Measurements from ENCODE around the gene ST7. TPM values are rescaled to one million over a fixed set of nuclear protein-coding genes. Genes with fewer than 3 reads are reported as not detected.

Gene ST7
- total RNA-seq, 2 experiments from 2014 or later: 5.9 to 9.2 TPM

DNA sequence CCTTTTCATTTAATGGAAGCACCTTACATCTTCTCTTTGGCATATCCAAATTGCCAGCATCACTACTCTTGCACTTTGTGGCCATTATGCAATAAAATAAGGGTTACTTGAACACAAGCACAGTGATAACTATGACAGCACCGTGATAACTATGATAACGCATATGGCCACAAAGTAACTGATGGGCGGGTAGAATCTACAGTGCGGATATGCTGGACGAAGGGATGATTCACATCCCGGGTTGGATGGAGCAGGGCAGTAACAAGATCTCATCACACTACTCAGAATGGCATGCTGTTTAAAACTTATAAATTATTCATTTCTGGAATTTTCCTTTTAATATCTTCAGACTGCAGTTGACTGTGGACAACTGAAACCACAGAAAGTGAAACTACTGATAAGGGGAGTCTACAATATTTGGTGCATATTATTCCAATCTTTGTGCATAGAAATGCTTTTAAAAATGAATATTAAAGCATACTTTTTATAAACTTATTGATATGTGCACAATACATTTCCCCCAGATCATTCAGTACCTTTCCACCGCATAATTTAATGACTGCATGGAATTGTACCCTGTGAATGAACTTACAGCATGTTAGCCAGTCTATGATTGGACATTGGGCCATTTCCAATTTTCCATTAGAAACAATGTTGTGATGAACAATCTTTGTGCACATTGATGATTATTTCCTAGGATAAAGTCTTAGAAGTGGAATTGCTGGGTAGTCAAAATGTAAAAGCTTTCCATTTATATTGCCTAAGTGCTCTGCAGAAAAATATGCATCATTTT lies 233.1 kb downstream of the ST7 start:
- no peak for ATAC-seq

DNA sequence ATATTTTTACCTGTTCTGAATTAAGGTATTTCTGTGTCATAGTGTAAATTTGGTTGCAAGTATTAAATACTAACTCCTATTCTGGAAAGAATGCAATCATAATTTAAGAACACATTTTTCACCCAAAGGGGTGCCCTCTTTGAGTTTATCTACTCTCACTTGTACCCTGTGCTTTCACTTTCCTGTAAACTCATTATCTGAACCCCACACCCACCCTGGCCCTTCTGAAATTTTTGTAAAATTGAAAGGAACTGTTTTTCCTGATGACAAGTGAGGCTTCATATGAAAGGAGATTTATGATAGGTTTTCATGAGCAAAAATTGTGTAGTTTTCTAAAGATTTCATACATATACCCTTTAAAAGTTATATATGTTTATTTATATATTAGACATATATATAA lies 235.1 kb downstream of the ST7 start:
- Mint-ChIP-seq H3K9me3 (no peaks in the 10 kb centered on the region), H3K27me3 (no peaks in the 10 kb centered on the region), H3K4me1 (ENCODE audit: low read depth) (no peaks in the 10 kb centered on the region), H3K4me3 (no peak overlapping the region), H3K36me3 (ENCODE audit: low read depth) (no peaks in the 10 kb centered on the region), H3K27ac (no peak overlapping the region)
- ChIA-PET CTCF (no interaction called here), POLR2A (no interaction called here)
- DNase-seq (no peak), ATAC-seq (no peak)
- intact Hi-C loops (cut with micrococcal nuclease): no loop called here
- TF ChIP-seq, protein P1, sequence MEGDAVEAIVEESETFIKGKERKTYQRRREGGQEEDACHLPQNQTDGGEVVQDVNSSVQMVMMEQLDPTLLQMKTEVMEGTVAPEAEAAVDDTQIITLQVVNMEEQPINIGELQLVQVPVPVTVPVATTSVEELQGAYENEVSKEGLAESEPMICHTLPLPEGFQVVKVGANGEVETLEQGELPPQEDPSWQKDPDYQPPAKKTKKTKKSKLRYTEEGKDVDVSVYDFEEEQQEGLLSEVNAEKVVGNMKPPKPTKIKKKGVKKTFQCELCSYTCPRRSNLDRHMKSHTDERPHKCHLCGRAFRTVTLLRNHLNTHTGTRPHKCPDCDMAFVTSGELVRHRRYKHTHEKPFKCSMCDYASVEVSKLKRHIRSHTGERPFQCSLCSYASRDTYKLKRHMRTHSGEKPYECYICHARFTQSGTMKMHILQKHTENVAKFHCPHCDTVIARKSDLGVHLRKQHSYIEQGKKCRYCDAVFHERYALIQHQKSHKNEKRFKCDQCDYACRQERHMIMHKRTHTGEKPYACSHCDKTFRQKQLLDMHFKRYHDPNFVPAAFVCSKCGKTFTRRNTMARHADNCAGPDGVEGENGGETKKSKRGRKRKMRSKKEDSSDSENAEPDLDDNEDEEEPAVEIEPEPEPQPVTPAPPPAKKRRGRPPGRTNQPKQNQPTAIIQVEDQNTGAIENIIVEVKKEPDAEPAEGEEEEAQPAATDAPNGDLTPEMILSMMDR (IDR thresholded peaks at IDR 0.05): no peak

More for the DNA sequence above, 233.1 kb downstream of the ST7 start:
- no peak overlapping the region for H3K4me3 Mint-ChIP-seq
- POLR2A ChIA-PET: no interaction called here
- H3K4me1 Mint-ChIP-seq (ENCODE audit: low read depth): no peaks in the 10 kb centered on the region
- no peaks in the 10 kb centered on the region for H3K27me3 Mint-ChIP-seq
- CTCF ChIA-PET: interaction anchor here (1.4 kb wide), 1 partner anchor 26 kb away, joined by 5 read pairs; no protein-coding TSS in a partner anchor
- intact Hi-C loops (cut with micrococcal nuclease): no loop called here
- H3K9me3 Mint-ChIP-seq: no peaks in the 10 kb centered on the region
- no peak overlapping the region for H3K27ac Mint-ChIP-seq
- no peak for DNase-seq
- TF ChIP-seq, protein P1 (IDR thresholded peaks at IDR 0.05): no peak
- H3K36me3 Mint-ChIP-seq (ENCODE audit: low read depth): no peaks in the 10 kb centered on the region

DNA sequence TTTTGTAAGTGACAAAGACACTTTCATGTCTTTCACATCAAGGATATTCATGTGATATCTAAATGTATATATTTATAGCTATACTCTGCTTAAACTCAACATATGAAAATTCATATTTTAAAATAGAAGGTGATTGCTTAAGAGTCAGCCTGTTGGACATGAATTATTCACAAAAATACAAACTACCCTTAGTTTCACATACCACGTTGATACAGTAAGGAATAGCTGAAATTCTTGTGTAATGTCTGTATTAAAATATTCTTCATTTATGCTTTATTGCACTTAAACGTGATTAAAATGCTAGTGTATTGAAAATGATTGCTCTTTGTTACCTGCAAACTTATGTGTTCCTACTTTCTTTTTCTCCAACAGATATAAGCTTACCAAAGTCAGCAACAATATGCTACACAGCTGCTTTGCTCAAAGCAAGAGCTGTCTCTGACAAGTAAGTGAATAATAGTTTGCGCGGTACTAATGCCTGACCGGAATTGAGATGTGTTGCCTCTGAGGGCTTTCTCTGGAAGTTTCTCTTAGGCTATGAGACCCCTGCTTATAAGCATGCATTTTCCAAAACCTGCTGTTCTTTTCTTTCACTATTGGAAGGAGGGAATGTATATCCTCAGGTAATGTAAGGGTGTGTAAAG lies 235.8 kb downstream of the ST7 start:
- H3K4me1 Mint-ChIP-seq (ENCODE audit: low read depth): no peaks in the 10 kb centered on the region
- CTCF ChIA-PET: no interaction called here
- no peak overlapping the region for H3K27ac Mint-ChIP-seq
- no peaks in the 10 kb centered on the region for H3K27me3 Mint-ChIP-seq
- TF ChIP-seq, protein P1 (IDR thresholded peaks at IDR 0.05): no peak
- no peaks in the 10 kb centered on the region for H3K9me3 Mint-ChIP-seq
- H3K4me3 Mint-ChIP-seq: no peak overlapping the region
- DNase-seq (no peak), ATAC-seq (no peak)
- H3K36me3 Mint-ChIP-seq (ENCODE audit: low read depth): no peaks in the 10 kb centered on the region
- POLR2A ChIA-PET: interaction anchor here (0.7 kb wide), 1 partner anchor 1483 kb away, joined by 4 read pairs; no protein-coding TSS in a partner anchor
- intact Hi-C loops (cut with micrococcal nuclease): no loop called here

DNA sequence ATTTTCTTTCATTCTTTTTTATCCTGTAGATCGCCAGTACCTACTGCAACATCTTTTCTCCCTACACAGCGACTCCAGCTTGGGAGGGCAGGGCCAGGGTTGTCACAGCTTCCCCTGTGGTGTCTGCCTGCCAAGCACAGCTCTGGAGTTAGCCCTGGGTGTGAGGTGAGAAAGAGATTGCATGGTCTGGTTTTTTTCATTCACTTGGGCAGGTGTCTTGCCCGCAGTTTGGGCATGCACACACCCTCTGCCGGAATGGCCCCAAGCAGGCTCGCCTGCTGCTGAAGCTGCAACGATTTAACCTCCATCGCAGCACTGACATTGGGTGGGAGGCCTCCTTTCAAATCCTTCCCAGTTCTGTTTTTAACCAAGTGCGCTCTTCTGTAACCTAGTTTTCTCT lies 236.8 kb downstream of the ST7 start:
- POLR2A ChIA-PET: no interaction called here
- Mint-ChIP-seq H3K4me3 (no peak overlapping the region), H3K27ac (no peak overlapping the region), H3K9me3 (no peaks in the 10 kb centered on the region), H3K27me3 (no peaks in the 10 kb centered on the region), H3K36me3 (ENCODE audit: low read depth) (no peaks in the 10 kb centered on the region), H3K4me1 (ENCODE audit: low read depth) (no peaks in the 10 kb centered on the region)
- DNase-seq (no peak), ATAC-seq (no peak)
- intact Hi-C loops (cut with micrococcal nuclease): no loop called here
- CTCF ChIA-PET: no interaction called here
- TF ChIP-seq, protein P1 (IDR thresholded peaks at IDR 0.05): no peak

DNA sequence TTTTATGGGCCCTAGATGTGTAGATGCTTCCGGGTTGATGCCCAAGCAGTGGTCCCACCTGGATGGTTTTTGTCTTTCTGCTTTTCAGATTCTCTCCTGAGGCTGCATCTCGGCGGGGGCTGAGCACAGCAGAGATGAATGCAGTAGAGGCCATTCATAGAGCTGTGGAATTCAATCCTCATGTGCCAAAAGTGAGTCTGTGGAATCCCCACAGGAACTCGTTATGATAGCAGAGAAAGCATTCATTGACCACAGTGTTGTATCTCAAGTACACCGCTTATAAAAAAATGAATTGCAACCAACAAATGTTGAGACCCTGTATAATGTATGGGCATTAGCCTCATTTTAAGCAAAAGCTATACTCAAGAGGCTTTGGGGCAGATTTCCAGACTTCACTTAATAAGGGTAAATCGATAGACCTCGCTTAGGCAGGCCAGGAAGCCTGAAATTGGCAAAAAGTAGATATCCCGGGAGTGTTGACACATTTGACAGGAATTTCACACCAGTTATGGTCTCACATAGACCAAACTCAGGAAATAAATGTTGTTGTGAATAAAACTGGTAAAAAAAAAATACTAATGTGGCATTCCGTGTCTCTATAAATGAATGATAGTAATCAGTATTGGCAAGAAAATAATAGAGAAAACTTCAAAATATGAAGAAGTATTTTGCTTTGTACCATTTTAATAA lies 237.6 kb downstream of the ST7 start:
- Mint-ChIP-seq H3K4me3 (no peak overlapping the region), H3K36me3 (ENCODE audit: low read depth) (no peaks in the 10 kb centered on the region), H3K4me1 (ENCODE audit: low read depth) (peaks cover 1% of the 10 kb centered on the region), H3K9me3 (no peaks in the 10 kb centered on the region), H3K27me3 (no peaks in the 10 kb centered on the region), H3K27ac (no peak overlapping the region)
- ATAC-seq: no peak
- TF ChIP-seq, protein P1 (IDR thresholded peaks at IDR 0.05): no peak
- intact Hi-C loops (cut with micrococcal nuclease): no loop called here
- DNase-seq: no peak
- POLR2A ChIA-PET: no interaction called here
- CTCF ChIA-PET: no interaction called here
